ENCODE data around the gene NR4A3.

The NR4A3 gene

DNA sequence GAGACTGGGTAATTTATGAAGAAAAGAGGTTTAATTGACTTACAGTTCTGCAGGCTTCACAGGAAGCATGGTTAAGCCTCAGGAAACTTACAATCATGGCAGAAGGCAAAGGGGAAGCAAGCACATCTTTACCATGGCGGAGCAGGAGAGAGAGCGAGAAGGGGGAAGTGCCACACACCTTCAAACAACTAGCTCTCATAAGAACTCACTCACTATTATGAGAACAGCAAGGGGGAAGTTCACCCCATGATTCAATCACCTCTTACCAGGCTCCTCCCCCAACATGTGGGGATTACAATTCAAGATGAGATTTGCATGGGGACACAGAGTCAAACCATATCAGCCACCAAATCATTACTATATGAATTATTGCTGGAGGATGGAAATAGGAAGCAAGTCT is 54.5 kb downstream of the NR4A3 start:
- no peak for ATAC-seq
- no peak for TF ChIP-seq TOX (CRISPR knock-in tag; IDR thresholded peaks at IDR 0.05; ENCODE audit: borderline replicate concordance)
- no peak for TF ChIP-seq BACH2 (CRISPR knock-in tag; IDR thresholded peaks at IDR 0.05; ENCODE audit: borderline replicate concordance)
- no peak for TF ChIP-seq ZNF70 (CRISPR knock-in tag; IDR thresholded peaks at IDR 0.05)
- TF ChIP-seq CSDC2 (CRISPR knock-in tag; IDR thresholded peaks at IDR 0.05): no peak
- no peak for TF ChIP-seq ZNF565 (CRISPR knock-in tag; conservative IDR thresholded peaks at IDR 0.05; ENCODE audit: low read depth)
- TF ChIP-seq ESRRG (CRISPR knock-in tag; IDR thresholded peaks at IDR 0.05): no peak
- TF ChIP-seq ARNTL (CRISPR knock-in tag; IDR thresholded peaks at IDR 0.05; ENCODE audit: borderline replicate concordance, low read depth): no peak
- TF ChIP-seq TCF4 (CRISPR knock-in tag; IDR thresholded peaks at IDR 0.05; ENCODE audit: borderline replicate concordance): no peak
- TF ChIP-seq ISL1 (CRISPR knock-in tag; IDR thresholded peaks at IDR 0.05): no peak
- no peak for TF ChIP-seq ZFP30 (CRISPR knock-in tag; IDR thresholded peaks at IDR 0.05)

DNA sequence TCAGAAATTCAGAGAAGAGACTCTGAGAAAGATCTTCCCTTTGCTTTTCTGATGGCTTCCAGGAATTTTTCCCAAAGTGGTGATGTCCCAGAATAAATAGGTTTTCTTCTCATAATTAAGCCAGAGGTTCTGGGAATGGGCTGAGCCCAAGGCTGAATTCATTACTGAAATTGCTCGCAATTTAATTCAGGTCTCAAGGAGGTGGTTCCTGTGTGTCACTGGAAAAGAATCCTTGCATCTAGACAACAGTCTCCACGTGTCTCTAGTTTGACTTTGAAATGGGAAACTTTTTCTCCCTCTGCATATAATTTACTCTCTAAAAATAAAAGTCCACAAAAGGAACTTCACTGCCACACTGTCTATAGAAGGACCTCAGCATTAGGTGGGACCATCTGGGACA is 57.0 kb downstream of the NR4A3 start:
- no peak for TF ChIP-seq ESRRG (CRISPR knock-in tag; IDR thresholded peaks at IDR 0.05)
- ATAC-seq: peak; percentile 77

DNA sequence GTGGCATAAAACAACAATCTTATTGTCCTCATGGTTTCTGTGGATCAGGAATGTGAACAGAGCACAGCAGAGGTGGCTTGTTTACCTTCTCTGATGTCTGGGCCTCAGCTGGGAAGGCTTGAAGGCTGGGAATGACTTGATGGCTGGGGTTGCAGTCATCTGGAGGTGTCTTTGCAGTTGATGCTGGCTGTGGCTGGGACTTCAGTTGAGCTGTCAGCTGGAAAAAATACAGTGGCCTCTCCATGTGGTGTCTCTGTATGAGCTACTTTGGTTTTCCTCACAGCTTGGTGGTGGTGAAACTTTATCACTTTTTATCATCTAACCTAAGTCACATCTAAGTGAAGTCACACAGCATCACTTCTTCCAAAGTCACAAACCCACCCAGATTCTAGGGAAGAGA is 60.1 kb downstream of the NR4A3 start:
- TF ChIP-seq ZC3H10 (CRISPR knock-in tag; IDR thresholded peaks at IDR 0.05) (no peak), ESRRG (CRISPR knock-in tag; IDR thresholded peaks at IDR 0.05) (no peak), PPARA (CRISPR knock-in tag; IDR thresholded peaks at IDR 0.05; ENCODE audit: borderline replicate concordance) (no peak), TOX (CRISPR knock-in tag; IDR thresholded peaks at IDR 0.05; ENCODE audit: borderline replicate concordance) (no peak), OSR1 (CRISPR knock-in tag; IDR thresholded peaks at IDR 0.05) (no peak), ZFP30 (CRISPR knock-in tag; IDR thresholded peaks at IDR 0.05) (no peak), ISL1 (CRISPR knock-in tag; IDR thresholded peaks at IDR 0.05) (no peak), TCF4 (CRISPR knock-in tag; IDR thresholded peaks at IDR 0.05; ENCODE audit: borderline replicate concordance) (no peak), SNAI2 (CRISPR knock-in tag; IDR thresholded peaks at IDR 0.05) (no peak), CSDC2 (CRISPR knock-in tag; IDR thresholded peaks at IDR 0.05) (no peak), RARB (CRISPR knock-in tag; IDR thresholded peaks at IDR 0.05) (no peak), ZNF8 (CRISPR knock-in tag; IDR thresholded peaks at IDR 0.05) (no peak), ZFP3 (CRISPR knock-in tag; IDR thresholded peaks at IDR 0.05) (no peak), BACH2 (CRISPR knock-in tag; IDR thresholded peaks at IDR 0.05; ENCODE audit: borderline replicate concordance) (no peak)
- TF ChIP-seq, protein P1, sequence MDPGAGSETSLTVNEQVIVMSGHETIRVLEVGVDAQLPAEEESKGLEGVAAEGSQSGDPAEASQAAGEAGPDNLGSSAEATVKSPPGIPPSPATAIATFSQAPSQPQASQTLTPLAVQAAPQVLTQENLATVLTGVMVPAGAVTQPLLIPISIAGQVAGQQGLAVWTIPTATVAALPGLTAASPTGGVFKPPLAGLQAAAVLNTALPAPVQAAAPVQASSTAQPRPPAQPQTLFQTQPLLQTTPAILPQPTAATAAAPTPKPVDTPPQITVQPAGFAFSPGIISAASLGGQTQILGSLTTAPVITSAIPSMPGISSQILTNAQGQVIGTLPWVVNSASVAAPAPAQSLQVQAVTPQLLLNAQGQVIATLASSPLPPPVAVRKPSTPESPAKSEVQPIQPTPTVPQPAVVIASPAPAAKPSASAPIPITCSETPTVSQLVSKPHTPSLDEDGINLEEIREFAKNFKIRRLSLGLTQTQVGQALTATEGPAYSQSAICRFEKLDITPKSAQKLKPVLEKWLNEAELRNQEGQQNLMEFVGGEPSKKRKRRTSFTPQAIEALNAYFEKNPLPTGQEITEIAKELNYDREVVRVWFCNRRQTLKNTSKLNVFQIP (CRISPR knock-in tag; IDR thresholded peaks at IDR 0.05; ENCODE audit: borderline replicate concordance, low read depth): no peak
- no peak for ATAC-seq

DNA sequence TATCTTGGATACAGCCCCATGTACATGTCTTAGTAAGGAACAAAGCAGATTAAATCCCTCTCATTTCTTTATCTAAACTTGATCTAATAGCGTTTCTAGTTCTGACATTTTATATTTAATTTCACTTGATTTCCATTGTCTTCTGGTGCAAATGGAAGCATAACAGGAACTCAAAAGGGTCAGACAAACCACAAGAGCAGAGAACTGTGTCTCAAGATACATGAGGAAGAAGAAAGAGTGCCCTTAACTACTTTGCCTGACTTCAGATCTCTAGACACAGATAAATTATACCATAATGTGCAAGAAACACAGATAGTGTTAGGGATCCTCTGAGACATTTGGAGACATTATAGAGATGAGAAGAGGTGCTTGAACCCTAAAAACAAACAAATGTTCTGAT is 64.1 kb downstream of the NR4A3 start:
- TF ChIP-seq, protein P2, sequence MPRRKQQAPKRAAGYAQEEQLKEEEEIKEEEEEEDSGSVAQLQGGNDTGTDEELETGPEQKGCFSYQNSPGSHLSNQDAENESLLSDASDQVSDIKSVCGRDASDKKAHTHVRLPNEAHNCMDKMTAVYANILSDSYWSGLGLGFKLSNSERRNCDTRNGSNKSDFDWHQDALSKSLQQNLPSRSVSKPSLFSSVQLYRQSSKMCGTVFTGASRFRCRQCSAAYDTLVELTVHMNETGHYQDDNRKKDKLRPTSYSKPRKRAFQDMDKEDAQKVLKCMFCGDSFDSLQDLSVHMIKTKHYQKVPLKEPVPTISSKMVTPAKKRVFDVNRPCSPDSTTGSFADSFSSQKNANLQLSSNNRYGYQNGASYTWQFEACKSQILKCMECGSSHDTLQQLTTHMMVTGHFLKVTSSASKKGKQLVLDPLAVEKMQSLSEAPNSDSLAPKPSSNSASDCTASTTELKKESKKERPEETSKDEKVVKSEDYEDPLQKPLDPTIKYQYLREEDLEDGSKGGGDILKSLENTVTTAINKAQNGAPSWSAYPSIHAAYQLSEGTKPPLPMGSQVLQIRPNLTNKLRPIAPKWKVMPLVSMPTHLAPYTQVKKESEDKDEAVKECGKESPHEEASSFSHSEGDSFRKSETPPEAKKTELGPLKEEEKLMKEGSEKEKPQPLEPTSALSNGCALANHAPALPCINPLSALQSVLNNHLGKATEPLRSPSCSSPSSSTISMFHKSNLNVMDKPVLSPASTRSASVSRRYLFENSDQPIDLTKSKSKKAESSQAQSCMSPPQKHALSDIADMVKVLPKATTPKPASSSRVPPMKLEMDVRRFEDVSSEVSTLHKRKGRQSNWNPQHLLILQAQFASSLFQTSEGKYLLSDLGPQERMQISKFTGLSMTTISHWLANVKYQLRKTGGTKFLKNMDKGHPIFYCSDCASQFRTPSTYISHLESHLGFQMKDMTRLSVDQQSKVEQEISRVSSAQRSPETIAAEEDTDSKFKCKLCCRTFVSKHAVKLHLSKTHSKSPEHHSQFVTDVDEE (CRISPR knock-in tag; IDR thresholded peaks at IDR 0.05): no peak
- TF ChIP-seq ZFP3 (CRISPR knock-in tag; IDR thresholded peaks at IDR 0.05): no peak
- no peak for TF ChIP-seq RARB (CRISPR knock-in tag; IDR thresholded peaks at IDR 0.05)
- no peak for TF ChIP-seq TOX (CRISPR knock-in tag; IDR thresholded peaks at IDR 0.05; ENCODE audit: borderline replicate concordance)
- no peak for ATAC-seq

DNA sequence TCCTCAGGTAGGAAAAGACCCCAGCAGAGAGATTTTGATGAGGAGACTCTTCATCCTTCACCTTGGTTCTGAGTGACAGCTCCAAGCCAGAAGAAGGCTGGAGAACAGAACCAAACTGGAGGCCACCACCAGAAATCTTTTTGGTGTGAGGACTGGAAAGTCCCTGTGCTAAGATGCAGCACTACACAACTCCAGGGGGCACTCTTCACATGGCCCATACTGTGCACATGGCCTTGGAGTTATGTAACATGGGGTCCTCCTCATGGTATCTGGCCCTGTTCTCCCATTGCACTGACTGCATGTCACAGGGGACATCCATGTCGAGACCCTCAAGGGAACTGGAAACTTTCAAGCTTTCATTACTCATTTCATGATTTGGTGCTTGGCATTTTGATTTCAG is 67.4 kb downstream of the NR4A3 start:
- no peak for ATAC-seq
- TF ChIP-seq ZFP30 (CRISPR knock-in tag; IDR thresholded peaks at IDR 0.05) (no peak), GLIS3 (CRISPR knock-in tag; IDR thresholded peaks at IDR 0.05) (no peak), SNAI2 (CRISPR knock-in tag; IDR thresholded peaks at IDR 0.05) (no peak), PPARA (CRISPR knock-in tag; IDR thresholded peaks at IDR 0.05; ENCODE audit: borderline replicate concordance) (no peak), CSDC2 (CRISPR knock-in tag; IDR thresholded peaks at IDR 0.05) (no peak), ARNTL (CRISPR knock-in tag; IDR thresholded peaks at IDR 0.05; ENCODE audit: borderline replicate concordance, low read depth) (no peak), ZNF70 (CRISPR knock-in tag; IDR thresholded peaks at IDR 0.05) (no peak), ZFP3 (CRISPR knock-in tag; IDR thresholded peaks at IDR 0.05) (no peak), TCF4 (CRISPR knock-in tag; IDR thresholded peaks at IDR 0.05; ENCODE audit: borderline replicate concordance) (no peak), RARB (CRISPR knock-in tag; IDR thresholded peaks at IDR 0.05) (no peak)
- TF ChIP-seq, protein P3, sequence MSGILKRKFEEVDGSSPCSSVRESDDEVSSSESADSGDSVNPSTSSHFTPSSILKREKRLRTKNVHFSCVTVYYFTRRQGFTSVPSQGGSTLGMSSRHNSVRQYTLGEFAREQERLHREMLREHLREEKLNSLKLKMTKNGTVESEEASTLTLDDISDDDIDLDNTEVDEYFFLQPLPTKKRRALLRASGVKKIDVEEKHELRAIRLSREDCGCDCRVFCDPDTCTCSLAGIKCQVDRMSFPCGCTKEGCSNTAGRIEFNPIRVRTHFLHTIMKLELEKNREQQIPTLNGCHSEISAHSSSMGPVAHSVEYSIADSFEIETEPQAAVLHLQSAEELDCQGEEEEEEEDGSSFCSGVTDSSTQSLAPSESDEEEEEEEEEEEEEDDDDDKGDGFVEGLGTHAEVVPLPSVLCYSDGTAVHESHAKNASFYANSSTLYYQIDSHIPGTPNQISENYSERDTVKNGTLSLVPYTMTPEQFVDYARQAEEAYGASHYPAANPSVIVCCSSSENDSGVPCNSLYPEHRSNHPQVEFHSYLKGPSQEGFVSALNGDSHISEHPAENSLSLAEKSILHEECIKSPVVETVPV (CRISPR knock-in tag; IDR thresholded peaks at IDR 0.05): no peak
- TF ChIP-seq, protein P2 (CRISPR knock-in tag; IDR thresholded peaks at IDR 0.05): no peak
- TF ChIP-seq, protein P1 (CRISPR knock-in tag; IDR thresholded peaks at IDR 0.05; ENCODE audit: borderline replicate concordance, low read depth): no peak

Measured in SK-N-SH treated with all-trans-retinoic acid at 6 μM for 48 hours (cell line).